Bronchial epithelial cell (primary cell): Measurements from ENCODE around the gene WNT3. TPM values are rescaled to one million over a fixed set of nuclear protein-coding genes. Genes with fewer than 3 reads are reported as not detected.

Source experiments
- DNase-seq: peaks from one replicate; pipeline ENCODE4 v3.0.0-alpha.2; 2010; ENCODE audit warnings: low read depth
- FAIRE-seq: peaks from 2 replicates; lab custom pipeline; 2011; peaks lifted over from hg19 to GRCh38; lab: Jason Lieb, UNC
- H3K27me3 ChIP-seq: 2 replicates; pipeline ENCODE4 v1.5.1; 2011; ENCODE audit warnings: low read length; ENCODE audit not compliant: control insufficient read depth, insufficient read depth
- H3K36me3 ChIP-seq: 2 replicates; pipeline ENCODE4 v1.5.1; 2011; ENCODE audit warnings: low read length; ENCODE audit not compliant: control insufficient read depth, insufficient read depth
- H3K4me3 ChIP-seq: 2 replicates; pipeline ENCODE4 v1.5.1; 2011; ENCODE audit warnings: mild to moderate bottlenecking, low read depth, low read length, control low read depth
- total RNA-seq: library from RNA; depleted of rRNA; stranded (reverse); fragments of >200 nt; gene quantifications from 2 replicates; pipeline ENCODE4 v1.2.1, GENCODE V29; 2014
- TF ChIP-seq, protein P1 (sequence below): IDR thresholded peaks from 2 replicates; pipeline ENCODE4 v1.5.1; 2011; ENCODE audit warnings: mild to moderate bottlenecking, moderate library complexity, low read length, control low read depth, inconsistent platforms; ENCODE audit not compliant: insufficient read depth, severe bottlenecking

The WNT3 gene, protein sequence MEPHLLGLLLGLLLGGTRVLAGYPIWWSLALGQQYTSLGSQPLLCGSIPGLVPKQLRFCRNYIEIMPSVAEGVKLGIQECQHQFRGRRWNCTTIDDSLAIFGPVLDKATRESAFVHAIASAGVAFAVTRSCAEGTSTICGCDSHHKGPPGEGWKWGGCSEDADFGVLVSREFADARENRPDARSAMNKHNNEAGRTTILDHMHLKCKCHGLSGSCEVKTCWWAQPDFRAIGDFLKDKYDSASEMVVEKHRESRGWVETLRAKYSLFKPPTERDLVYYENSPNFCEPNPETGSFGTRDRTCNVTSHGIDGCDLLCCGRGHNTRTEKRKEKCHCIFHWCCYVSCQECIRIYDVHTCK
- 0.79 and 1.0 TPM in 2 replicates for total RNA-seq

GRCh38 chr17:46818316-46818928 is at the start of gene WNT3:
WNT3 (minus strand) TSS chr17:46818692; CDS start chr17:46818597, 95 bp downstream.
- DNase-seq = no peak
- H3K36me3 ChIP-seq = no peaks in the 10 kb centered on the region
- no peak for FAIRE-seq
- TF ChIP-seq, protein P1, sequence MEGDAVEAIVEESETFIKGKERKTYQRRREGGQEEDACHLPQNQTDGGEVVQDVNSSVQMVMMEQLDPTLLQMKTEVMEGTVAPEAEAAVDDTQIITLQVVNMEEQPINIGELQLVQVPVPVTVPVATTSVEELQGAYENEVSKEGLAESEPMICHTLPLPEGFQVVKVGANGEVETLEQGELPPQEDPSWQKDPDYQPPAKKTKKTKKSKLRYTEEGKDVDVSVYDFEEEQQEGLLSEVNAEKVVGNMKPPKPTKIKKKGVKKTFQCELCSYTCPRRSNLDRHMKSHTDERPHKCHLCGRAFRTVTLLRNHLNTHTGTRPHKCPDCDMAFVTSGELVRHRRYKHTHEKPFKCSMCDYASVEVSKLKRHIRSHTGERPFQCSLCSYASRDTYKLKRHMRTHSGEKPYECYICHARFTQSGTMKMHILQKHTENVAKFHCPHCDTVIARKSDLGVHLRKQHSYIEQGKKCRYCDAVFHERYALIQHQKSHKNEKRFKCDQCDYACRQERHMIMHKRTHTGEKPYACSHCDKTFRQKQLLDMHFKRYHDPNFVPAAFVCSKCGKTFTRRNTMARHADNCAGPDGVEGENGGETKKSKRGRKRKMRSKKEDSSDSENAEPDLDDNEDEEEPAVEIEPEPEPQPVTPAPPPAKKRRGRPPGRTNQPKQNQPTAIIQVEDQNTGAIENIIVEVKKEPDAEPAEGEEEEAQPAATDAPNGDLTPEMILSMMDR = no peak
- H3K4me3 ChIP-seq = peak within 1 kb of the TSS; percentile 13
- peaks cover 49% of the 10 kb centered on the region for H3K27me3 ChIP-seq

GRCh38 chr17:46866747-46867146 is 48.3 kb upstream of the WNT3 start:
- H3K36me3 ChIP-seq = no peaks in the 10 kb centered on the region
- H3K27me3 ChIP-seq = peaks cover 4% of the 10 kb centered on the region
- no peak overlapping the region for H3K4me3 ChIP-seq
- DNase-seq = no peak
- no peak for FAIRE-seq
- TF ChIP-seq, protein P1 = no peak

GRCh38 chr17:46866325-46866724 is 47.8 kb upstream of the WNT3 start:
- DNase-seq = no peak
- TF ChIP-seq, protein P1 = no peak
- no peak for FAIRE-seq

DNA sequence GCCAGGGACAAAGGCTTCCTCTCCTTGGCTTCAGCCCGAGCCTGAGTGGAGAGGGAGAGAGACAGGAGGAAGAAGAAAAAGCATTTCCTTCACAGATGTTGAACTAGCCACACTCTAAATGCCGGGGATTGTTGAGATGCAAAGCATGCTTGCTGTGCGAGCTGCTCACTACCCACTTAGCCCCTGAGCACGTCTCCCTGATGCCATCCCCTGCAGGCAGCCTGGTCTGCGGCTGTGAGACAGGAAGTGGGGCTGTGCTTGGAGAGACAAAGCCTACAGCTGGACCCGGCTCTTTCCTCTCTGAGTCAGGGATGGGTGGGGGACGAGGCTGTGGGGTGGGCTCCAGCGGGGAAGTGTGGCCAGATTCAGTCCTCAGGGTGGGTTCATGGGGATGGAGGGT is 46.6 kb upstream of the WNT3 start:
- no peak for DNase-seq
- Histone ChIP-seq H3K27me3 (peaks cover 4% of the 10 kb centered on the region), H3K4me3 (no peak overlapping the region), H3K36me3 (no peaks in the 10 kb centered on the region)
- TF ChIP-seq, protein P1 = no peak
- no peak for FAIRE-seq

More at GRCh38 chr17:46866325-46866724, 47.8 kb upstream of the WNT3 start:
- Histone ChIP-seq H3K27me3 (peaks cover 4% of the 10 kb centered on the region), H3K4me3 (no peak overlapping the region), H3K36me3 (no peaks in the 10 kb centered on the region)

- FAIRE-seq = no peak
- no peak overlapping the region for H3K4me3 ChIP-seq
- H3K36me3 ChIP-seq = no peaks in the 10 kb centered on the region
- no peak for DNase-seq
- H3K27me3 ChIP-seq = peaks cover 4% of the 10 kb centered on the region
- TF ChIP-seq, protein P1 = no peak
These were observed 45.1 kb upstream of the WNT3 start for GRCh38 chr17:46863383-46864121.
